Neutrophil (primary cell): ENCODE results near the gene TMPRSS4.

Experiments
- H3K27ac ChIP-seq: fragments of 200-600 bp; sonication (generic); 2 replicates; pipeline ENCODE4 v1.5.1; 2016; ENCODE audit warnings: mild to moderate bottlenecking, moderate library complexity
- H3K27me3 ChIP-seq: fragments of 200-600 bp; sonication (generic); 2 replicates; pipeline ENCODE4 v1.6.0; 2016; ENCODE audit warnings: mild to moderate bottlenecking
- H3K36me3 ChIP-seq: fragments of 200-600 bp; sonication (generic); 2 replicates; pipeline ENCODE4 v1.5.1; 2017
- H3K4me1 ChIP-seq, 2 experiments: fragments of 200-600 bp in 1 of 2; sonication (generic) in 1 of 2; 1 replicate in 1 of 2; 2 replicates in 1 of 2; pipeline versions ENCODE4 v1.5.1 to v1.6.1; 2013 to 2016; ENCODE audit warnings: low read depth in 1 of 2, low read length in 1 of 2, mild to moderate bottlenecking in 1 of 2, moderate library complexity in 1 of 2; ENCODE audit not compliant: control insufficient read depth in 1 of 2, insufficient read depth in 1 of 2
- H3K4me3 ChIP-seq, 2 experiments: fragments of 200-600 bp in 1 of 2; sonication (generic) in 1 of 2; 1 replicate in 1 of 2; 2 replicates in 1 of 2; pipeline ENCODE4 v1.5.1; 2013 to 2016; ENCODE audit warnings: low read depth in 1 of 2, low read length in 1 of 2, mild to moderate bottlenecking in 1 of 2, moderate library complexity in 1 of 2
- H3K9me3 ChIP-seq: fragments of 200-600 bp; sonication (generic); 2 replicates; pipeline ENCODE4 v1.5.1; 2016
- CTCF ChIP-seq: fragments of 200-600 bp; sonication (generic); IDR thresholded peaks from 2 replicates; pipeline ENCODE4 v1.5.1; 2016; ENCODE audit warnings: antibody characterized with exemption

The TMPRSS4 gene

GRCh38 chr11:118106789-118107335, 30.0 kb downstream of the TMPRSS4 start:
- Histone ChIP-seq H3K27ac (no peak overlapping the region), H3K27me3 (no peaks in the 10 kb centered on the region), H3K36me3 (no peaks in the 10 kb centered on the region), H3K4me1 (no peaks in the 10 kb centered on the region), H3K4me3 (no peak overlapping the region), H3K9me3 (no peaks in the 10 kb centered on the region)
- TF ChIP-seq CTCF, result no peak

GRCh38 chr11:118108513-118108912, 31.6 kb downstream of the TMPRSS4 start:
- no peaks in the 10 kb centered on the region for H3K9me3 ChIP-seq
- no peaks in the 10 kb centered on the region for H3K36me3 ChIP-seq
- H3K4me3 ChIP-seq, result no peak overlapping the region
- TF ChIP-seq CTCF, result no peak
- H3K27me3 ChIP-seq, result no peaks in the 10 kb centered on the region
- no peak overlapping the region for H3K27ac ChIP-seq
- H3K4me1 ChIP-seq, result no peaks in the 10 kb centered on the region

- H3K27me3 ChIP-seq, result no peaks in the 10 kb centered on the region
- no peak for TF ChIP-seq CTCF
- H3K4me3 ChIP-seq, result no peak overlapping the region
- no peak overlapping the region for H3K27ac ChIP-seq
- no peaks in the 10 kb centered on the region for H3K4me1 ChIP-seq
- no peaks in the 10 kb centered on the region for H3K36me3 ChIP-seq
- no peaks in the 10 kb centered on the region for H3K9me3 ChIP-seq
Observed at GRCh38 chr11:118109231-118109630, 32.4 kb downstream of the TMPRSS4 start.

- no peaks in the 10 kb centered on the region for H3K4me1 ChIP-seq
- H3K36me3 ChIP-seq, result no peaks in the 10 kb centered on the region
- no peak for TF ChIP-seq CTCF
- no peaks in the 10 kb centered on the region for H3K9me3 ChIP-seq
- H3K27me3 ChIP-seq, result no peaks in the 10 kb centered on the region
- no peak overlapping the region for H3K27ac ChIP-seq
- H3K4me3 ChIP-seq, result no peak overlapping the region
Observed at GRCh38 chr11:118111019-118111743, 34.3 kb downstream of the TMPRSS4 start.

GRCh38 chr11:118111744-118112035, 34.8 kb downstream of the TMPRSS4 start:
- no peaks in the 10 kb centered on the region for H3K36me3 ChIP-seq
- TF ChIP-seq CTCF, result no peak
- no peaks in the 10 kb centered on the region for H3K27me3 ChIP-seq
- no peaks in the 10 kb centered on the region for H3K9me3 ChIP-seq
- no peak overlapping the region for H3K4me3 ChIP-seq
- H3K27ac ChIP-seq, result no peak overlapping the region
- no peaks in the 10 kb centered on the region for H3K4me1 ChIP-seq
